ENCODE measurements around the gene NTSR1. TPM values are rescaled to one million over a fixed set of nuclear protein-coding genes. Genes with fewer than 3 reads are reported as not detected.

The NTSR1 gene
- total and polyA plus RNA-seq, 2 of the 13 experiments (the other 11 are each of a cell fraction or from before 2014, with no cell fraction given), result 0.09 to 0.12 TPM

- Histone ChIP-seq H2AFZ (ENCODE audit: low read length) (no peak overlapping the region), H3K9ac (ENCODE audit: insufficient read depth, low read depth, low read length) (no peak overlapping the region), H3K4me3 (replicated peaks in 1 of 3; ENCODE audit: insufficient read depth in 1 of 3, low read depth in 2 of 3, low read length in 3 of 3) (no peak overlapping the region), H4K20me1 (ENCODE audit: insufficient read depth, low read length) (0 out of 2 replicates have a peak, but pooled peaks cover 4% of the 10 kb centered on the region), H3K4me2 (ENCODE audit: low read depth, low read length) (no peak overlapping the region), H3K79me2 (ENCODE audit: insufficient read depth, low read length) (no peaks in the 10 kb centered on the region), H3K27ac (ENCODE audit: extremely low read length, insufficient read depth, low read length) (no peak overlapping the region), H3K4me1 (ENCODE audit: insufficient read depth, low read length) (no peaks in the 10 kb centered on the region), H3K9me3 (ENCODE audit: low read length) (peaks cover 5% of the 10 kb centered on the region; the same call in 1 of the 2 replicates), H3K27me3 (ENCODE audit: control insufficient read depth in 1 of 2, insufficient read depth in 2 of 2, low read length in 2 of 2) (peaks cover 44 to 92% of the 10 kb centered on the region in 2 experiments), H3K36me3 (replicated peaks in 1 of 2; ENCODE audit: control insufficient read depth in 1 of 2, insufficient read depth in 2 of 2, low read length in 2 of 2) (no peaks in the 10 kb centered on the region)
- FAIRE-seq (no peak), ATAC-seq (no peak), DNase-seq (ENCODE audit: low spot score) (no peak)
- intact Hi-C loops (cut with micrococcal nuclease; ENCODE audit: unreplicated experiment), result no loop called here
- ChIA-PET POLR2A (no interaction called here), CTCF (ENCODE audit: low intra/inter-chr PET ratio, low total read pairs) (no interaction called here)
- WGBS (ENCODE audit: low lambda C conversion rate), result 2% methylated on average over 12 of the region's 13 CpGs
- no peak for TF ChIP-seq ZNF703 (CRISPR knock-in tag; IDR thresholded peaks at IDR 0.05; ENCODE audit: borderline replicate concordance)
- TF ChIP-seq ZNF547 (CRISPR knock-in tag; IDR thresholded peaks at IDR 0.05), result no peak
- TF ChIP-seq NFRKB (IDR thresholded peaks at IDR 0.05), result no peak
- TF ChIP-seq EZH2 (conservative IDR thresholded peaks at IDR 0.05; ENCODE audit: low read depth, low read length), result peak; percentile 63; the same call in 1 of the 2 replicates
- BruUV-seq (replicated peaks), result no TSS peak
- in situ Hi-C loops (cut with HindIII; ENCODE audit: extremely low pct_ligation_motif_present, low pct_unique_long_range_greater_than_20kb), result no loop called here
Observed at GRCh38 chr20:62723351-62723750, 14.7 kb downstream of the NTSR1 start.

GRCh38 chr20:62723768-62724450 is 15.3 kb downstream of the NTSR1 start:
- CTCF ChIA-PET (ENCODE audit: low intra/inter-chr PET ratio, low total read pairs), result no interaction called here
- no peaks in the 10 kb centered on the region for H3K4me1 ChIP-seq (ENCODE audit: insufficient read depth, low read length)
- intact Hi-C loops (cut with micrococcal nuclease; ENCODE audit: unreplicated experiment) (no loop called here), in situ Hi-C loops (cut with HindIII; ENCODE audit: extremely low pct_ligation_motif_present, low pct_unique_long_range_greater_than_20kb) (no loop called here)
- no TSS peak for BruUV-seq (replicated peaks)
- FAIRE-seq, result no peak
- no peaks in the 10 kb centered on the region for H3K36me3 ChIP-seq (replicated peaks in 1 of 2; ENCODE audit: control insufficient read depth in 1 of 2, insufficient read depth in 2 of 2, low read length in 2 of 2)
- no peak overlapping the region for H3K4me2 ChIP-seq (ENCODE audit: low read depth, low read length)
- no peak overlapping the region for H3K27ac ChIP-seq (ENCODE audit: extremely low read length, insufficient read depth, low read length)
- WGBS (ENCODE audit: low lambda C conversion rate), result 17% methylated on average over 9 of the region's 11 CpGs
- H3K79me2 ChIP-seq (ENCODE audit: insufficient read depth, low read length), result no peaks in the 10 kb centered on the region
- no peak overlapping the region for H3K4me3 ChIP-seq (replicated peaks in 1 of 3; ENCODE audit: insufficient read depth in 1 of 3, low read depth in 2 of 3, low read length in 3 of 3)
- 0 out of 2 replicates have a peak, but pooled peaks cover 6% of the 10 kb centered on the region for H4K20me1 ChIP-seq (ENCODE audit: insufficient read depth, low read length)
- DNase-seq (ENCODE audit: low spot score), result no peak
- H3K9ac ChIP-seq (ENCODE audit: insufficient read depth, low read depth, low read length), result no peak overlapping the region
- H2AFZ ChIP-seq (ENCODE audit: low read length), result no peak overlapping the region
- no peak for TF ChIP-seq FLYWCH1 (CRISPR knock-in tag; IDR thresholded peaks at IDR 0.05)
- no peak for ATAC-seq
- H3K27me3 ChIP-seq (ENCODE audit: control insufficient read depth in 1 of 2, insufficient read depth in 2 of 2, low read length in 2 of 2), result peaks cover 49 to 93% of the 10 kb centered on the region in 2 experiments
- H3K9me3 ChIP-seq (ENCODE audit: low read length), result peaks cover 5% of the 10 kb centered on the region; the same call in 1 of the 2 replicates
- POLR2A ChIA-PET, result no interaction called here
